Right lobe of liver (tissue), 6 donors: ENCODE measurements around the gene FAM171A2. TPM values are rescaled to one million over a fixed set of nuclear protein-coding genes. Genes with fewer than 3 reads are reported as not detected.
"Not testable (repeated sequence)": the region's sequence is repeated elsewhere in the genome, so short reads cannot be mapped to it uniquely, and the experiment has no call there.

Source experiments
- ATAC-seq, 4 donors: fragments of 200-7000 bp; cut with Tn5 transposase; one replicate each; pipeline ENCODE4 v1.9.1; 2020; ENCODE audit warnings: mild to moderate bottlenecking in 4 of 4, moderate library complexity in 4 of 4
- DNase-seq, 3 donors: peaks; one replicate each; pipeline ENCODE4 v3.0.0-alpha.2; 2020
- H3K27ac ChIP-seq, 3 donors: fragments of 200-600 bp; one replicate each; pipeline ENCODE4 v1.8.0; 2022
- H3K27me3 ChIP-seq, 2 donors: fragments of 200-600 bp; one replicate each; pipeline ENCODE4 v1.8.0; 2022
- H3K36me3 ChIP-seq, 4 donors: fragments of 200-600 bp; sonication (generic) in 1 of 4; one replicate each; pipeline versions ENCODE4 v1.5.1 to v1.8.0; 2017 to 2022; ENCODE audit warnings: control low read depth in 1 of 4
- H3K4me1 ChIP-seq, 4 donors: fragments of 200-600 bp; sonication (generic) in 1 of 4; one replicate each; pipeline versions ENCODE4 v1.5.1 to v1.8.0; 2017 to 2022; ENCODE audit warnings: control low read depth in 1 of 4
- H3K4me3 ChIP-seq, 3 donors: fragments of 200-600 bp; one replicate each; pipeline ENCODE4 v1.8.0; 2022
- H3K9me3 ChIP-seq, 4 donors: fragments of 200-600 bp; sonication (generic) in 1 of 4; one replicate each; pipeline versions ENCODE4 v1.5.1 to v1.8.0; 2017 to 2022; ENCODE audit warnings: control low read depth in 1 of 4
- POLR2A ChIP-seq: fragments of 450-650 bp; IDR thresholded peaks from one replicate; pipeline ENCODE4 v1.6.1; 2017; ENCODE audit warnings: antibody characterized with exemption, mild to moderate bottlenecking
- WGBS: methylation state at CpG from one replicate; pipeline ENCODE4 v1.1.6; 2018; ENCODE audit warnings: low coverage, low lambda C conversion rate; ENCODE audit not compliant: insufficient coverage; ENCODE audit errors: missing lambda C conversion rate; 5-methylcytosine and 5-hydroxymethylcytosine counted together
- intact Hi-C, 2 donors: fragments of 100-400 bp; cut with DNase I; formaldehyde crosslinking; loops; one replicate each; pipeline versions ENCODE4 v1.11.2 to v1.14.1; 2022
- total RNA-seq, 6 experiments: library from RNA; depleted of rRNA in 2 of 6; stranded (reverse); fragments of >200 nt in 2 of 6; fragmentation: NEBNext Ultra II Directional in 3 of 6; extraction: Animal tissue kit (Norgen Biotek cat#: 25700) in 3 of 6; gene quantifications; one replicate each; pipeline versions ENCODE4 v1.1.0 to v1.2.4, GENCODE V29; 2016 to 2023
- TF ChIP-seq, protein P1 (sequence below), 4 donors: fragments of 200-600 bp in 3 of 4; fragments of 450-650 bp in 1 of 4; IDR thresholded peaks; one replicate each; pipeline versions ENCODE4 v1.5.1 to v1.8.0; 2016 to 2022; ENCODE audit warnings: antibody characterized with exemption in 4 of 4, mild to moderate bottlenecking in 2 of 4
- donor health status: DM: no; HTN: yes; CAD: no.
- donor health status: DM: no; HTN: no; CAD: no.
- donor health status: DM: no; HTN: no; CAD: no.
- donor health status: DM: no; HTN: yes; CAD: no.
- donor health status: DM: no; HTN: yes; CAD: no.

The FAM171A2 gene
- total RNA-seq, 6 experiments from 2014 or later, result 0.16 to 0.68 (median 0.39) TPM

GRCh38 chr17:44333371-44333770 lies 30.3 kb downstream of the FAM171A2 start:
- no peaks in the 10 kb centered on the region for H3K9me3 ChIP-seq
- no peaks in the 10 kb centered on the region for H3K27me3 ChIP-seq
- DNase-seq (no peak), ATAC-seq (peak; percentile 43 to 59 (median 49))
- WGBS, result 59% methylated on average over 3 of the region's 5 CpGs
- no peak overlapping the region for H3K27ac ChIP-seq
- intact Hi-C loops, result no loop called here
- peaks cover 0 to 7% (median 0%) of the 10 kb centered on the region in 4 donors for H3K4me1 ChIP-seq
- no peak for TF ChIP-seq POLR2A
- TF ChIP-seq, protein P1, sequence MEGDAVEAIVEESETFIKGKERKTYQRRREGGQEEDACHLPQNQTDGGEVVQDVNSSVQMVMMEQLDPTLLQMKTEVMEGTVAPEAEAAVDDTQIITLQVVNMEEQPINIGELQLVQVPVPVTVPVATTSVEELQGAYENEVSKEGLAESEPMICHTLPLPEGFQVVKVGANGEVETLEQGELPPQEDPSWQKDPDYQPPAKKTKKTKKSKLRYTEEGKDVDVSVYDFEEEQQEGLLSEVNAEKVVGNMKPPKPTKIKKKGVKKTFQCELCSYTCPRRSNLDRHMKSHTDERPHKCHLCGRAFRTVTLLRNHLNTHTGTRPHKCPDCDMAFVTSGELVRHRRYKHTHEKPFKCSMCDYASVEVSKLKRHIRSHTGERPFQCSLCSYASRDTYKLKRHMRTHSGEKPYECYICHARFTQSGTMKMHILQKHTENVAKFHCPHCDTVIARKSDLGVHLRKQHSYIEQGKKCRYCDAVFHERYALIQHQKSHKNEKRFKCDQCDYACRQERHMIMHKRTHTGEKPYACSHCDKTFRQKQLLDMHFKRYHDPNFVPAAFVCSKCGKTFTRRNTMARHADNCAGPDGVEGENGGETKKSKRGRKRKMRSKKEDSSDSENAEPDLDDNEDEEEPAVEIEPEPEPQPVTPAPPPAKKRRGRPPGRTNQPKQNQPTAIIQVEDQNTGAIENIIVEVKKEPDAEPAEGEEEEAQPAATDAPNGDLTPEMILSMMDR (IDR thresholded peaks at IDR 0.05), result no peak
- H3K4me3 ChIP-seq, result no peak overlapping the region
- H3K36me3 ChIP-seq, result no peaks in the 10 kb centered on the region

DNA sequence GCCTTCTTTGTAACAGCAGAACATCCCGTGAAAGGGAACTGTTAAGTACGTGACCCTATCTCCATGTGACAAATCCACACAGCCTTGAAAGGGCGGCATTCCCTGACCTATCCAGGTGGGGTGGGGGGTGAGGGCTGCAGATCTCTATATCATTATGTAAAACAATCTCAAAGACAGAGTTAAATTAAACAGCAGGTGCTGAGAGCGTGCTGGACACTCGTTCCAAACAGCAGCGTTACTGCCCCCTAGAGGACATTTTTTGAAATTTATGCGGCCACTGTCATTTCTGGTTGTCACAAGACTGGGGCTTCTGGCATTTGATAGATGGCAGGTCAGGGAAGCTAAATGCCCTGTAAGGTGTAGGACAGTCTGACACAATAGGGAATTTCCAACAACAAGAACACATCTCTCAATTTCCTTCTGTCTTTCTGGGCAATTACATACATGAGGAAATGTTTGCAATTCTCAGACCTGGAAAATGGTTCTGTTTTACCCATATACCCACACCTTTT lies 32.3 kb downstream of the FAM171A2 start:
- peaks cover 0 to 7% (median 0%) of the 10 kb centered on the region in 4 donors for H3K4me1 ChIP-seq
- TF ChIP-seq POLR2A, result no peak
- TF ChIP-seq, protein P1 (IDR thresholded peaks at IDR 0.05), result peak; percentile 79 to 88 (median 85)
- no peak overlapping the region for H3K4me3 ChIP-seq
- WGBS, result 2% methylated on average over 6 of the region's 7 CpGs
- H3K36me3 ChIP-seq, result no peaks in the 10 kb centered on the region
- DNase-seq (peak in 1 of 3 donors; percentile 75), ATAC-seq (peak; percentile 50 to 60 (median 54))
- intact Hi-C loops, result no loop called here
- no peaks in the 10 kb centered on the region for H3K27me3 ChIP-seq
- no peaks in the 10 kb centered on the region for H3K9me3 ChIP-seq
- H3K27ac ChIP-seq, result no peak overlapping the region

DNA sequence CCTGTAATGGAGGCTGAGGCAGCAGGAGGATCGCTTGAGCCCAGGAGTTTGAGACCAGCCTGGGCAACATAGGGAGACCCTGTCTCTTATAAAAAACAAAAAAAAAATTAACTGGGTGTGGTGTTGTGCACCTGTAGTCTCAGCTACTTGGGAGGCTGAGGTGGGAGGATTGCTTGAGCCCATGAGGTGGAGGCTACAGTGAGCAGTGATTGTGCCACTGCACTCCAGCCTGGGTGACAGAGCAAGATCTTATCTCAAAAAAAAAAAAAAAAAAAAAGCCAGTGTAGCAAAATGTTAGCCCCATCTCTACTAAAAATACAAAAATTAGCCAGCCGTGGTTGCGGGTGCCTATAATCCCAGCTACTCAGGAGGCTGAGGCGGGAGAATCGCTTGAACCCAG lies 33.4 kb downstream of the FAM171A2 start:
- H3K27ac ChIP-seq, H3K4me1 ChIP-seq, H3K4me3 ChIP-seq, H3K36me3 ChIP-seq, DNase-seq, H3K9me3 ChIP-seq, H3K27me3 ChIP-seq, ATAC-seq, intact Hi-C loops: not testable (repeated sequence)
- 93% methylated on average over 5 of the region's 5 CpGs for WGBS

- H3K27me3 ChIP-seq, H3K27ac ChIP-seq, DNase-seq, ATAC-seq, intact Hi-C loops, H3K9me3 ChIP-seq, H3K36me3 ChIP-seq, H3K4me3 ChIP-seq: not testable (repeated sequence)
- H3K4me1 ChIP-seq, result peaks cover 0 to 11% (median 0%) of the 10 kb centered on the region in 4 donors
- 82% methylated on average over 7 of the region's 7 CpGs for WGBS
Measured at GRCh38 chr17:44329516-44329915, 34.1 kb downstream of the FAM171A2 start.

GRCh38 chr17:44327715-44328449 lies 35.8 kb downstream of the FAM171A2 start:
- TF ChIP-seq POLR2A, result no peak
- TF ChIP-seq, protein P1 (IDR thresholded peaks at IDR 0.05), result no peak
- peaks cover 0 to 17% (median 6%) of the 10 kb centered on the region in 4 donors for H3K4me1 ChIP-seq
- H3K9me3 ChIP-seq, result no peaks in the 10 kb centered on the region
- WGBS, result 68% methylated on average over 5 of the region's 7 CpGs
- intact Hi-C loops, result no loop called here
- H3K4me3 ChIP-seq, result no peak overlapping the region
- no peaks in the 10 kb centered on the region for H3K36me3 ChIP-seq
- DNase-seq (no peak), ATAC-seq (no peak)
- H3K27ac ChIP-seq, result no peak overlapping the region
- H3K27me3 ChIP-seq, result no peaks in the 10 kb centered on the region
